Esophagus squamous epithelium (tissue), 4 donors: Measurements from ENCODE around the gene PADI4.

Experiments used
- CTCF ChIP-seq, 6 experiments: fragments of 450-650 bp in 4 of 6; fragments of 200-600 bp in 2 of 6; sonication (generic) in 2 of 6; IDR thresholded peaks; one replicate each; pipeline ENCODE4 v1.5.1; 2016 to 2019; ENCODE audit warnings: antibody characterized with exemption in 6 of 6, mild to moderate bottlenecking in 4 of 6, moderate library complexity in 4 of 6
- POLR2A ChIP-seq, 4 donors: fragments of 450-650 bp; IDR thresholded peaks; one replicate each; pipeline ENCODE4 v1.6.1; 2017; ENCODE audit warnings: antibody characterized with exemption in 4 of 4, mild to moderate bottlenecking in 4 of 4, moderate library complexity in 3 of 4

DNA sequence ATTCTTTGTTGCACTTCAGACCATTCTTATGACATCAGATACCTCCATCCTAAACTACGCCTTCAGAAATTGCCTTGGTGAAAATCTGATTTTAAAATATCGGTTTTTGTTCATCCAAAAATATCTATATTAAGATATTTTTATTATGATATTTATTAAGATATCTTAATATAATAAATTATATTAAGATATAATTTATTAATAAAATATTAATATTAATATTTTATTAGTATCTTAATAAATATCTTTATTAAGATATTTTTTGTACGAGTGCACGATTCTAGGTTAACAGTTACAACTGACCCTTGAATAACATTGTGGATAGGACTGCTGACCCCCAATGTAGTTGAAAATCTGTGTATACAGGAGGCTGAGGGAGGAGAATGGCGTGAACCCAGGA, 20.9 kb downstream of the PADI4 start:
- TF ChIP-seq CTCF (IDR thresholded peaks at IDR 0.05) = no peak
- no peak for TF ChIP-seq POLR2A (IDR thresholded peaks at IDR 0.05)
